NB4 (cell line): ENCODE measurements around the gene NTRK2.

Experiments used
- POLR2A ChIP-seq: IDR thresholded peaks from 2 replicates; pipeline ENCODE4 v1.6.1; 2011; ENCODE audit warnings: mild to moderate bottlenecking; ENCODE audit not compliant: insufficient read length; ENCODE audit errors: extremely low read depth
- TF ChIP-seq, protein P1 (sequence below): IDR thresholded peaks from one replicate; pipeline ENCODE4 v1.5.1; 2012; ENCODE audit warnings: low read depth, low read length
- TF ChIP-seq, protein P2 (sequence below): IDR thresholded peaks from 2 replicates; pipeline ENCODE4 v1.6.1; 2011; ENCODE audit warnings: low read depth, low read length

DNA sequence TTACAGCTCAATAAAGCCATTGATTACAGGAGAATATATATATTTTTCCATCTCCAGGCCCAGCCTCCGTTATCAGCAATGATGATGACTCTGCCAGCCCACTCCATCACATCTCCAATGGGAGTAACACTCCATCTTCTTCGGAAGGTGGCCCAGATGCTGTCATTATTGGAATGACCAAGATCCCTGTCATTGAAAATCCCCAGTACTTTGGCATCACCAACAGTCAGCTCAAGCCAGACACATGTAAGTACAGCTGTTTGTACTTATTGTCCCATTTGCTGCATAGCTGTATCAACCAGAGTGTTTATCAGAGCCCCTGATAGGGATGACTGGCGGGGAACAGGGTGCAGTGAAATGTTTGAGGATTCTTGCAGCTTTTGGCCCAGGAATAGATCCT is 197.7 kb downstream of the NTRK2 start:
- TF ChIP-seq, protein P1, sequence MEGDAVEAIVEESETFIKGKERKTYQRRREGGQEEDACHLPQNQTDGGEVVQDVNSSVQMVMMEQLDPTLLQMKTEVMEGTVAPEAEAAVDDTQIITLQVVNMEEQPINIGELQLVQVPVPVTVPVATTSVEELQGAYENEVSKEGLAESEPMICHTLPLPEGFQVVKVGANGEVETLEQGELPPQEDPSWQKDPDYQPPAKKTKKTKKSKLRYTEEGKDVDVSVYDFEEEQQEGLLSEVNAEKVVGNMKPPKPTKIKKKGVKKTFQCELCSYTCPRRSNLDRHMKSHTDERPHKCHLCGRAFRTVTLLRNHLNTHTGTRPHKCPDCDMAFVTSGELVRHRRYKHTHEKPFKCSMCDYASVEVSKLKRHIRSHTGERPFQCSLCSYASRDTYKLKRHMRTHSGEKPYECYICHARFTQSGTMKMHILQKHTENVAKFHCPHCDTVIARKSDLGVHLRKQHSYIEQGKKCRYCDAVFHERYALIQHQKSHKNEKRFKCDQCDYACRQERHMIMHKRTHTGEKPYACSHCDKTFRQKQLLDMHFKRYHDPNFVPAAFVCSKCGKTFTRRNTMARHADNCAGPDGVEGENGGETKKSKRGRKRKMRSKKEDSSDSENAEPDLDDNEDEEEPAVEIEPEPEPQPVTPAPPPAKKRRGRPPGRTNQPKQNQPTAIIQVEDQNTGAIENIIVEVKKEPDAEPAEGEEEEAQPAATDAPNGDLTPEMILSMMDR = no peak
- TF ChIP-seq POLR2A = no peak
- TF ChIP-seq, protein P2, sequence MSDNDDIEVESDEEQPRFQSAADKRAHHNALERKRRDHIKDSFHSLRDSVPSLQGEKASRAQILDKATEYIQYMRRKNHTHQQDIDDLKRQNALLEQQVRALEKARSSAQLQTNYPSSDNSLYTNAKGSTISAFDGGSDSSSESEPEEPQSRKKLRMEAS = no peak
